SKM-1 treated with dmso at 0.1 percent for 144 hours (cell line): ENCODE data around the gene RHOBTB1.
A peak's percentile ranks its signal among the peaks of the same experiment; 100 is the strongest.

Experiments used
- DNase-seq: peaks from one replicate; lab custom pipeline; 2025; ENCODE audit not compliant: unreplicated experiment; lab: John Stamatoyannopoulos, UW

RHOBTB1 gene

GRCh38 chr10:60964257-60965235, 20.6 kb upstream of the RHOBTB1 start:
- DNase-seq: peak; percentile 38

GRCh38 chr10:60963441-60964256, 19.7 kb upstream of the RHOBTB1 start:
- DNase-seq: no peak

GRCh38 chr10:60962946-60963345, 19.0 kb upstream of the RHOBTB1 start:
- DNase-seq: no peak

- no peak for DNase-seq
Observed at GRCh38 chr10:60960913-60961312, 16.9 kb upstream of the RHOBTB1 start.

GRCh38 chr10:60960031-60960430, 16.0 kb upstream of the RHOBTB1 start:
- no peak for DNase-seq

- no peak for DNase-seq
Observed at GRCh38 chr10:60958892-60959601, 15.1 kb upstream of the RHOBTB1 start.

- no peak for DNase-seq
Observed at GRCh38 chr10:60957667-60958221, 13.8 kb upstream of the RHOBTB1 start.

- DNase-seq: no peak
Observed at GRCh38 chr10:60955957-60956425, 12.0 kb upstream of the RHOBTB1 start.

GRCh38 chr10:60955316-60955715, 11.3 kb upstream of the RHOBTB1 start:
- no peak for DNase-seq

- DNase-seq: no peak
Observed at GRCh38 chr10:60954035-60954434, 10.1 kb upstream of the RHOBTB1 start.

- no peak for DNase-seq
Observed at GRCh38 chr10:60953420-60953819, 9.4 kb upstream of the RHOBTB1 start.

GRCh38 chr10:60952846-60953220, 8.8 kb upstream of the RHOBTB1 start:
- DNase-seq: no peak

GRCh38 chr10:60952067-60952845, 8.3 kb upstream of the RHOBTB1 start:
- no peak for DNase-seq

- no peak for DNase-seq
Observed at GRCh38 chr10:60951272-60951724, 7.3 kb upstream of the RHOBTB1 start.

GRCh38 chr10:60950300-60950699, 6.3 kb upstream of the RHOBTB1 start:
- no peak for DNase-seq

GRCh38 chr10:60948851-60949250, 4.9 kb upstream of the RHOBTB1 start:
- no peak for DNase-seq

GRCh38 chr10:60944910-60945297, 919 bp upstream of the RHOBTB1 start:
- DNase-seq: no peak

- DNase-seq: peak; percentile 41
Observed at GRCh38 chr10:60943316-60944057, 498 bp downstream of the RHOBTB1 start.

- peak; percentile 78 for DNase-seq
Observed at GRCh38 chr10:60942788-60943315, 1.1 kb downstream of the RHOBTB1 start.
